Prostate gland (tissue), 2 donors: ENCODE results near the gene SMAD7. TPM values are rescaled to one million over a fixed set of nuclear protein-coding genes. Genes with fewer than 3 reads are reported as not detected.

Experiments
- DNase-seq: peaks from one replicate; pipeline ENCODE4 v3.0.0-alpha.2; 2019; ENCODE audit warnings: low spot score
- H3K27ac ChIP-seq, 2 donors: fragments of 200-600 bp; sonication (generic); 2 replicates each; pipeline ENCODE4 v1.5.1; 2017 to 2019
- H3K27me3 ChIP-seq: fragments of 200-600 bp; sonication (generic); replicated peaks from 2 replicates; pipeline ENCODE4 v1.5.1; 2019; ENCODE audit not compliant: insufficient read depth
- H3K36me3 ChIP-seq, 2 donors: fragments of 200-600 bp; sonication (generic); 1 replicate in 1 of 2; 2 replicates in 1 of 2; pipeline versions ENCODE4 v1.5.1 to v1.8.1; 2017 to 2019
- H3K4me1 ChIP-seq: fragments of 200-600 bp; sonication (generic); replicated peaks from 2 replicates; pipeline ENCODE4 v1.5.1; 2019
- H3K4me3 ChIP-seq, 2 donors: fragments of 200-600 bp; sonication (generic); 2 replicates each; pipeline ENCODE4 v1.5.1; 2017 to 2019
- H3K9me3 ChIP-seq: fragments of 200-600 bp; sonication (generic); 2 replicates; pipeline ENCODE4 v1.5.1; 2017
- POLR2A ChIP-seq: fragments of 450-650 bp; IDR thresholded peaks from one replicate; pipeline ENCODE4 v1.6.1; 2016; ENCODE audit warnings: antibody characterized with exemption, mild to moderate bottlenecking
- POLR2AphosphoS5 ChIP-seq: sonication (generic); formaldehyde crosslinking; IDR thresholded peaks from one replicate; pipeline ENCODE4 v1.6.1; 2017; ENCODE audit warnings: antibody characterized with exemption
- WGBS: methylation state at CpG from one replicate; pipeline ENCODE4 v1.1.5; 2018; 5-methylcytosine and 5-hydroxymethylcytosine counted together
- intact Hi-C: fragments of 100-400 bp; cut with DNase I; formaldehyde crosslinking; loops from one replicate; pipeline ENCODE4 v1.14.2; 2022
- total RNA-seq, 2 donors: library from RNA; depleted of rRNA; stranded (reverse); fragments of >200 nt; gene quantifications; one replicate each; pipeline ENCODE4 v1.1.0, GENCODE V29; 2016
- TF ChIP-seq, protein P1 (sequence below), 4 experiments: fragments of 200-600 bp in 2 of 4; fragments of 450-650 bp in 2 of 4; sonication (generic) in 2 of 4; IDR thresholded peaks; 1 replicate in 3 of 4; 2 replicates in 1 of 4; pipeline ENCODE4 v1.5.1; 2016 to 2019; ENCODE audit warnings: antibody characterized with exemption in 4 of 4, mild to moderate bottlenecking in 2 of 4, moderate library complexity in 2 of 4

The SMAD7 gene
- total RNA-seq, 2 donors from 2014 or later: 29.3 to 31.0 TPM

DNA sequence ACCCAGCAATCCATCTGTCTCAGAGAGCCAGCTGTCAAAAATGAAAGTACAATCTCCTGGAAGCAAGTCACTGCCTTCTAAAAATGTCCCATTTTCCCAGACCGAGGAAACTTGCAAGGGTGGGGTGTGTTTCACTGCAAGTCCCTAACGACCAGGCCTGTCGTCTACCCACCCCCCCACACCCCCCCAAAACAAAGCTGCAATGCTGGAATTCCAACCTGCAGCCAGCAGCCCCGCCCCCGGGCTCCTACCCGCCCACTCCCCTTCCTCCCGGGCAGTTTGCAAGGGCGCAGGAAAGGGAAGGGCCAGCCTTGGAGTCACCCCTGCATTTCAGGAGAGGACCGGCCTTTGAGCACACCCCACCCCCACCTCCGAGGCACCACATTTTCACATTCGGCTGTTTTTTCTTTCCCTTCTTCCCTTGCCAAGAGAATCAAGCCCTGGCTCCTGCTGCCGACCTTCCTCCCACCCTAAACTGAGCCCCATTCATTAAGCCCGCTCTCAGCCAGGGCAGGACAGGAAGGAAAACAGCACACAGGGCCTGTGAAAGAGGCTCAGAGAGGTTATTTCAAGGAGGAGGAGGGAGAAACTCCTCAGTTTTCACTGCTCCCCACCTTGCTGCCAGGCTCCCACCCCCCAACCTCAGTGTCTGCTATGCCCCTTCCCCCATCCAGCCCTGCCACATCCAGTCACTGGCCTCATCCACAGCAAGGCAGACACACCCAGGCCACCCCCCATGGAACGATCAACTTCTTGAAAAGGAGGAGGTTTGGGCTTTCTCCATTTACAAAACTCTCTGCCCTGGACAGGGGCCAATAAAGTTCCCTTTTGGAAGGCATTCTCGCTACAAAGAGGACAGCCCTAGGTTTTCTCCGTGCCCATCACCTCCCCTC is 11.3 kb downstream of the SMAD7 start:
- H3K4me1 ChIP-seq: peaks cover 41% of the 10 kb centered on the region
- DNase-seq: no peak
- H3K4me3 ChIP-seq: peak overlapping the region; percentile 5 to 17
- TF ChIP-seq POLR2A: no peak
- TF ChIP-seq, protein P1, sequence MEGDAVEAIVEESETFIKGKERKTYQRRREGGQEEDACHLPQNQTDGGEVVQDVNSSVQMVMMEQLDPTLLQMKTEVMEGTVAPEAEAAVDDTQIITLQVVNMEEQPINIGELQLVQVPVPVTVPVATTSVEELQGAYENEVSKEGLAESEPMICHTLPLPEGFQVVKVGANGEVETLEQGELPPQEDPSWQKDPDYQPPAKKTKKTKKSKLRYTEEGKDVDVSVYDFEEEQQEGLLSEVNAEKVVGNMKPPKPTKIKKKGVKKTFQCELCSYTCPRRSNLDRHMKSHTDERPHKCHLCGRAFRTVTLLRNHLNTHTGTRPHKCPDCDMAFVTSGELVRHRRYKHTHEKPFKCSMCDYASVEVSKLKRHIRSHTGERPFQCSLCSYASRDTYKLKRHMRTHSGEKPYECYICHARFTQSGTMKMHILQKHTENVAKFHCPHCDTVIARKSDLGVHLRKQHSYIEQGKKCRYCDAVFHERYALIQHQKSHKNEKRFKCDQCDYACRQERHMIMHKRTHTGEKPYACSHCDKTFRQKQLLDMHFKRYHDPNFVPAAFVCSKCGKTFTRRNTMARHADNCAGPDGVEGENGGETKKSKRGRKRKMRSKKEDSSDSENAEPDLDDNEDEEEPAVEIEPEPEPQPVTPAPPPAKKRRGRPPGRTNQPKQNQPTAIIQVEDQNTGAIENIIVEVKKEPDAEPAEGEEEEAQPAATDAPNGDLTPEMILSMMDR (IDR thresholded peaks at IDR 0.05): no peak
- TF ChIP-seq POLR2AphosphoS5: no peak
- H3K27me3 ChIP-seq: no peaks in the 10 kb centered on the region
- H3K9me3 ChIP-seq: no peaks in the 10 kb centered on the region
- WGBS: 4% methylated on average over 16 of the region's 16 CpGs
- H3K36me3 ChIP-seq: no peaks in the 10 kb centered on the region
- peak overlapping the region; percentile 68 to 98 for H3K27ac ChIP-seq
- intact Hi-C loops: loop anchor here (5.0 kb wide), 1 partner anchor 262 kb away; no protein-coding TSS in a partner anchor

DNA sequence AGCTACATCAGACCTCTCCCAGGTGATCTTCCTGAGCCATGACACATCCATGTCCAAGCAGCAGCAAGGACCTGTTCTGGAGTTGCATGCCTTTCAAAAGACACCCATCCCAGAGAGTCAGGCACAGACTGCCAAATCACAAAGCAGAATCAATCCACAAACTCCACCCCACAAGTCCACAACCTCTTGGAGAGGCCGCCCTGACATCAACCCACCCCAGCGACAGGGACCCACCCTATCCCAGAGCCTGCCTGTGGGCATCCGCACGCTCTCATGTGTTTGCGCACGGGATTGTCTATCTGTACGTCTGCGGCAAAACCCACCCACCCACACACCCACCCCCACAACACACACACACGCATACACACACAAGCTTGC is 11.9 kb downstream of the SMAD7 start:
- TF ChIP-seq, protein P1 (IDR thresholded peaks at IDR 0.05): no peak
- TF ChIP-seq POLR2AphosphoS5 (no peak), POLR2A (no peak)
- Histone ChIP-seq H3K9me3 (no peaks in the 10 kb centered on the region), H3K4me1 (peaks cover 36% of the 10 kb centered on the region), H3K27me3 (no peaks in the 10 kb centered on the region), H3K36me3 (no peaks in the 10 kb centered on the region), H3K27ac (peak overlapping the region; percentile 68 to 98), H3K4me3 (peak overlapping the region in 1 of 2 donors; percentile 17)
- intact Hi-C loops: no loop called here
- DNase-seq: no peak
- WGBS: 13% methylated on average over 9 of the region's 9 CpGs

DNA sequence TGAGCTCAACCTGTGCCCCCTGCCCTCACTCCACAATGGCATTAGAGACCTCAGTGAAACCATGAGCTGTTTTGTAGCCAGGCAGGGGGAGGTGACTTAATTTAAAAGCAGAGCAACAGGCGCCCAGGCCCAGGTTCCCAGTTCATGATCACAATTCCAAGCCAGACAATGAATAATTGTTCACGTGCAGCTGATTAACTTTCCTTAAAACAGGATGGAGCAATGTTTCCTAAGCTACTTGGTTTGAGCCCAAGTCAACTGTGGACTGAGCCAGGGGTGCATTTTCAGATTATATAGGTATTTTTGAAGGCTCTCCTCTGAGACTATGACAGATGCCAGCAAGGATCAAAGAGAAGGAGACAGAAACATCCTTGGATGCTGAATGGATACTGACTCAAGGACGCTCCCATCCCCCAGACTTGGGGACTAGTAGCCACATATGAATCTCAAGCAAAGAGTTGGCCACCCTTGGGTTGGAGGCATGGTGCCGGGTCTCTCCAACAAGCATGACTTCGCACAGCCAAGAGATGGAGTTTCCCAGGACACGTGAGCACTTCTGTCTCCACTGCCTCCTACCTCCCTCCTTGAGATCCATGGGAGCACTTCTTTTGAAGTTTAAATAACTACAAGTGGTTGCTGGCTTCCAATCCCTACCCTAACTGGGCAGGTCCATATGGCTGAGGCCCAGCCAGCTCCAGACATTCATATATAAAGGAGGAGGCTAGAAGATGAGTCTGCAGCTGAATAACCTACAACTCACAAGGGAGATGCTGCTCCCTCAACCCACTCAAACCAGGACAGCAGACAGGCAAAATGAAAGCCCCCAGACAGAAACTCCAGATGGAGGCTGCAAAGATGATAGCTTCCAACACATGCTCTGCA is 12.7 kb downstream of the SMAD7 start:
- no peak for TF ChIP-seq POLR2A
- Histone ChIP-seq H3K9me3 (no peaks in the 10 kb centered on the region), H3K36me3 (no peaks in the 10 kb centered on the region), H3K4me3 (no peak overlapping the region), H3K27ac (peak overlapping the region; percentile 5 to 33), H3K4me1 (peaks cover 35% of the 10 kb centered on the region), H3K27me3 (no peaks in the 10 kb centered on the region)
- no peak for DNase-seq
- 68% methylated on average over 6 of the region's 6 CpGs for whole genome bisulfite sequencing
- intact Hi-C loops: no loop called here

DNA sequence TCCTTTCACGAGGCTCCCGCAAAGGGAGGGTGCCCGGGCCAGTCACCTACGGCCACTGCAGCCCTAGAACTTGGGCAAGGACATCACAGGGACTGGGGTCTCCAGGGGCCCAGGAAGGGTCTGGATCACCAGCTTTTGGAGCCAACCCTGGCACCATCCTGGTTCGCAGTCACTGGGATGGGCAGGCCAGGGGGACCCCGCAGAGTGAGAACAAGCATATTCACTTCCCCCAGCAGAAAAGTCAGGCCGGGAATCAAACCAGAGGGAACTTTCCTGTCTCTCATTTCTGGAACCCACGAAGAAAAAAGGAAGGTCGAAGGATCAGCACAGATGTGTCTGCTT is 15.4 kb downstream of the SMAD7 start:
- no peaks in the 10 kb centered on the region for H3K27me3 ChIP-seq
- H3K9me3 ChIP-seq: no peaks in the 10 kb centered on the region
- WGBS: 63% methylated on average over 9 of the region's 9 CpGs
- H3K4me3 ChIP-seq: no peak overlapping the region
- peak overlapping the region; percentile 53 to 77 for H3K27ac ChIP-seq
- TF ChIP-seq, protein P1 (IDR thresholded peaks at IDR 0.05): no peak
- TF ChIP-seq POLR2A: no peak
- no peak for TF ChIP-seq POLR2AphosphoS5
- DNase-seq: no peak
- H3K4me1 ChIP-seq: peaks cover 40% of the 10 kb centered on the region
- intact Hi-C loops: no loop called here
- H3K36me3 ChIP-seq: no peaks in the 10 kb centered on the region

DNA sequence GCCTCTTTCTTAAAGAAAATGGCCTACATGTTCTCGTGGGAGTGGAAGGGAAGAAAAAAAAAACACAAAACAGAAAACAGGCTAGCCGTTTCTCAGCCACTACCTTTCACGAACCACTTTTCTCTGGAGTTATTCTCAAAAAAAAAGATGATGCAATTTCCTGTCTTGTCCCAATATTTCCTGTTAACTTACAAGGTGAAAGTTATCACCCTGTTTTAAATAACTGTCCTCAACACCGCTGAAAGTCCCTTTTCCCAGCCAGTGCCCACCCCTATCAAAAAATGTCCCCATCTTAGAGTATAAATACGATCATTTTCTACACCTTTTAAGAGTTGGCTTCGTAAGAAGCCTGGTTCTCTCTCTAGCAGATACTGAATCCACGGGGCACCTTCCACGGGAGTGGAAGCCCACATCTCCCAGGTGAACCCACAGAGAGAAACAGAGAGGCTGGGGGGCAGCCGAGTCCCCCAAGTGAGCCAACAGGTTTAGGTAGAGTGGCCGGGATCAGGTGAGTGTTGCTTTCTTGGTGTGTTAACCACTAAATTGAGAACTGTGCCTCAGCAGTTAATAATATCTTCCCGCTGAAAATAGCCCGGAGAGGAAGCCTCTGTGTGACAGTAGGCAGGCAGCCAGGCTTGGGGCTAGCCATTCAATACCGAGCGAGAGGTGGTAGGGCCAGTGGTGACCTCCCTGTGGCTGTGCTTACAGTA is 15.9 kb downstream of the SMAD7 start:
- DNase-seq: no peak
- H3K36me3 ChIP-seq: no peaks in the 10 kb centered on the region
- H3K27ac ChIP-seq: peak overlapping the region; percentile 53 to 77
- H3K27me3 ChIP-seq: no peaks in the 10 kb centered on the region
- no peaks in the 10 kb centered on the region for H3K9me3 ChIP-seq
- H3K4me1 ChIP-seq: peaks cover 40% of the 10 kb centered on the region
- intact Hi-C loops: loop anchor here (5.0 kb wide), 1 partner anchor 153 kb away; no protein-coding TSS in a partner anchor
- no peak overlapping the region for H3K4me3 ChIP-seq
- TF ChIP-seq, protein P1 (IDR thresholded peaks at IDR 0.05): no peak
- TF ChIP-seq POLR2AphosphoS5: no peak
- TF ChIP-seq POLR2A: no peak
- WGBS: 27% methylated on average over 14 of the region's 14 CpGs
